GM18511 (cell line): ENCODE data around the gene SLC18A3.

Experiments used
- ATAC-seq: cut with Tn5 transposase; IDR thresholded peaks from one replicate; pipeline ENCODE4 v1.9.1; 2021; ENCODE audit warnings: mild to moderate bottlenecking, moderate library complexity; ENCODE audit not compliant: unreplicated experiment

The SLC18A3 gene

DNA sequence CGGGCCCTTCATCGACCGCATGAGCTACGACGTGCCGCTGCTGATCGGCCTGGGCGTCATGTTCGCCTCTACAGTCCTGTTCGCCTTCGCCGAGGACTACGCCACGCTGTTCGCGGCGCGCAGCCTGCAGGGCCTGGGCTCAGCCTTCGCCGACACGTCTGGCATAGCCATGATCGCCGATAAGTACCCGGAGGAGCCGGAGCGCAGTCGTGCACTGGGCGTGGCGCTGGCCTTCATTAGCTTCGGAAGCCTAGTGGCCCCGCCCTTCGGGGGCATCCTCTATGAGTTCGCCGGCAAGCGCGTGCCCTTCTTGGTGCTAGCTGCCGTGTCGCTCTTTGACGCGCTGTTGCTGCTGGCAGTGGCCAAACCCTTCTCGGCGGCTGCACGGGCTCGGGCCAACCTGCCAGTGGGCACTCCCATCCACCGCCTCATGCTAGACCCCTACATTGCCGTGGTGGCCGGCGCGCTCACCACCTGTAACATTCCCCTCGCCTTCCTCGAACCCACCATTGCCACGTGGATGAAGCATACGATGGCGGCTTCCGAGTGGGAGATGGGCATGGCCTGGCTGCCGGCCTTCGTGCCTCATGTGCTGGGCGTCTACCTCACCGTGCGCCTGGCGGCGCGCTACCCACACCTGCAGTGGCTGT, 1.2 kb downstream of the SLC18A3 start:
- no peak for ATAC-seq

DNA sequence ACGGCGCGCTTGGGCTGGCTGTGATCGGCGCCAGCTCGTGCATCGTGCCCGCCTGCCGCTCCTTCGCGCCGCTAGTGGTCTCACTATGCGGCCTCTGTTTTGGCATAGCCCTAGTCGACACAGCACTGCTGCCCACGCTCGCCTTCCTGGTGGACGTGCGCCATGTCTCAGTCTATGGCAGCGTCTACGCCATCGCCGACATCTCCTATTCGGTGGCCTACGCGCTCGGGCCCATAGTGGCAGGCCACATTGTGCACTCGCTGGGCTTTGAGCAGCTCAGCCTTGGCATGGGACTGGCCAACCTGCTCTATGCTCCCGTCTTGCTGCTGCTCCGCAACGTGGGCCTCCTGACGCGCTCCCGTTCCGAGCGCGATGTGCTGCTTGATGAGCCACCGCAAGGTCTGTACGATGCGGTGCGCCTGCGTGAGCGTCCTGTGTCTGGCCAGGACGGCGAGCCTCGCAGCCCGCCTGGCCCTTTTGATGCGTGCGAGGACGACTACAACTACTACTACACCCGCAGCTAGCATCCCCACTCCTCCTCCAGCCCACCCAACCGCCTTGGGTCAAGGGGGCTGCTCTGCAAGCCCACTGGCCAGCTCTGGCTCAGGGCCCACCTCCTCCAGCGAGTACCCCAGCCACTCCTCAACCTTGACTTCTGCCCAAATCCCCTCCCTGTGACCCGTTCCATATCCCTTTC, 1.9 kb downstream of the SLC18A3 start:
- no peak for ATAC-seq

DNA sequence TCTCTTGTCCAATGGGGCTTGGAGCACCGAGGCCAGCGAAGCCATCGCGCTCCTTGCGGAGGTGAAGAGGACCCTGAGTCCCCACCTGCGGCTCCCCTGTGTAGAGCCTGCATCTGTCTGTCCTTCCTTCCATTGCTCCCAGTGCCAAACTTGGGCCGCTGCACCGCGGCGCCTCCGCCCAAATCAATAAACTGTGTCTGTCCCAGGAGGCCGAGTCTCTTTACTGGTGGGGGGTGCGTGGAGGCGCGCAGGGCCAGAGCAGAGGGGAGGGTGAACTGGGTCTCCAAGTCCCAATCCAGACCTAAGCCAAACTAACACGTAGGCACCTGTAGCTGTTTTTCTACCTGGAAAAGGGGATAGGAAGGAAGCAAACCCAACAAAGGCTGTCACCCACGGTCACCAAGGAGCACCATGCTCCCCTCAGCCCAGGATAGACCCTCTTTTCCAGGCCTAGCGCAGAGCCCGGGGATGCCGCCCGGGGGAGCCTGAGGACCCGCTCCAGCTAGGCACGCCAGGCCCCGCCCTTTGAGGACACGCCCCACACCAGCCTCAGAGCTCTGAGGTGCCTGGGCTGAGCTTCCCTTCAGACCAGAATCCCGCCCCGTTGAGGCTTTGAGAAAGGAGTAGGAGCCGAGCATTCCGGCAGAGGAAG, 2.5 kb downstream of the SLC18A3 start:
- ATAC-seq: no peak

DNA sequence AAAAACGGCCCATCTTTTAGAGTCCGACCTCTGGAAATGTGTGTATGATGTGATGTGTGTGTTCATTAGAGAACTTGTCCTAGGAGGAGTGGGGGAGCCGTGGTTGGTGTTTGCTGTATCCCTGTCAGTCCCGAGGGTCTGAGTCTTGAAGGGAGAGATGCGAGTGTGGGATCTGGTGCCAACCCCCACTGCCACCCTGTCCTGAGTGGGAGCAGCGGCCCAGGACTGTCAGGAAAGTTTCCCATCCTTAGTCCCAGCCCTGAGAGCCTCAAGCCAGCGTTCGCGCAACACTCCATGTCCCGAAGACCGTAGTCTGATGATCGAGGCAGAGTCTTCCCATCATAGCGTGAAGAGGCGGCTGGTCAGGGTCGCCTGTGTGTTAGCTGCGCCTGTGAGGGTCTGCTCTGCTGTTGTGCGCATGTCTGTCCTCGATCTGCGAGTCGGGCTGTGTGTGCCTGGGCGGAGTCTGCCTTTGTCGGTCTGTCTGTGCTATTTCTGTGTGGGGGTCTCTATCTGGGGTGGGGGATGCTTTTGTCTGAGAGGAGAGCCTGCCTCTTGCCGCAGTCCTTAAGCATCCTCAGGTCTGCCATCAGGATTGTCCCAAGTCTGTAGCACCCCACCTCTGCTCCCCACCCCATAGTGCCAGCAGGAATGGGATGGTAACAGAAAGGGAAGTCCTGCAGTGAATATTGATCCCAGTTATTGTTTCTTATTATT, 3.2 kb downstream of the SLC18A3 start:
- no peak for ATAC-seq

DNA sequence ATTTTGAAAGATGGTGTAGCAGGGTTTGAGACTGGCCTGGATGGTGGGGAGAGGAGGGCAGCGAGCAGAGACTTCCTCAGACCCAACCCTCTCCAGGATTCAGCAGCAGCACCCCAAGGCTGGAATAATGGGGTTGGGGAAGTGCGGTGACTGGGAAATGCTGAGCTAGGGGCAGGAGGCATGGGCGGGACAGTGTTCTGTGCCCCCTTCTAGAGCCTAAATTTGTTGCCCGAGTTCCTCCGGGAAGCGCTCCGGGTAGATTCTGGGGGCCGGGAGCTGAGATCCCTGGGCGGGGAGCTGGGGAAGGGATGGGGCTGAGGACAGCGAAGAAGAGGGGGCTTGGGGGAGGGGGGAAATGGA, 3.8 kb downstream of the SLC18A3 start, which contains the start of gene CHAT:
Gene CHAT, plus strand, starts transcription at position 156 of the 360 bp plus-strand sequence. Its CDS starts 153 bp downstream, at position 309.
- ATAC-seq: no peak

DNA sequence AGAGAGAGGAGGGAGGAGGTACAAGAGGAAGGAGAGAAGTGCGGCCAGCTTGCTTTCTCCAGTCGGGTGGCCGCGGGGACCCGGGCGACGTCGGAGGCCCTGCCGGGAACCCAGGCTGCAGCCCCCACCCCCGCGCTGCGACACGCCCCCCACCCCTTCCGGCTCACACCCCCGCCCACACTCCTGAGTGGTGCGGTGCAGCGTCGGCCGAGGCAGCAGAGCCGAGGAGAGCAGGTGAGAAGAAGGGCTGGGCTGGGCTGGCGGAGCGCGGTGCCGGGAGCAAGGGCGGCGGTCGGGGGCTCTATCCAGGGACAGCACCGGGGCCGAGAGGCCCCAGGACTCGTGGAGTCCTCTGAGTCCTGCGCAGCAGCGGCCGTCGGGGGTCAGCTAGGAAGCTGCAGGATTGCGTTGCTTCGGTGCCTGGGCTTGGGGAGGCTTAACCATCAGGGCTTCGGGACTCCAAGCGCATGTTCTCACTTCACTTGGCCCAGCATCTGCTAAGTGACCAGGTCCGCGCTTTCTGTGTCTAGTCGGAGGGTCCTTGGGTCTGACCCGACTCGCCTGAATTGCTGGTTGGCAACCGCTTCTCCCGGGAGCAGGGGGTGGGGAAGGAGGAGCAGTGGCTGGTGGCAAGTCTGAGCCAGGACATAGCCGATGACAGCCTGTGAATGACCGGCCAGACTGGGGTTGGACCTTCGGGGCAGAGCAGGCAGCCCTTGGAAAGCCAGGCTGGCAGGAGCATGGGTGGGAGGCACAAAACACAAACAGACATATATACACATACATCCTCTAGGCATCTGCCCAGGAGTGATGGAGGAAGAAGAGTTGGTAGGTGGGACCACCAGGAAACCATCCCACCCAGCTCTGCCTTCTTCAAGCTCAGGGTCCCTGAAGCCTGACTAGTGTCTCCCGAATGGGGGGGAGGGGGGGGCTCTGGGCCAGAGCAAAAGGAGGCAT, 4.4 kb downstream of the SLC18A3 start:
- ATAC-seq: no peak

DNA sequence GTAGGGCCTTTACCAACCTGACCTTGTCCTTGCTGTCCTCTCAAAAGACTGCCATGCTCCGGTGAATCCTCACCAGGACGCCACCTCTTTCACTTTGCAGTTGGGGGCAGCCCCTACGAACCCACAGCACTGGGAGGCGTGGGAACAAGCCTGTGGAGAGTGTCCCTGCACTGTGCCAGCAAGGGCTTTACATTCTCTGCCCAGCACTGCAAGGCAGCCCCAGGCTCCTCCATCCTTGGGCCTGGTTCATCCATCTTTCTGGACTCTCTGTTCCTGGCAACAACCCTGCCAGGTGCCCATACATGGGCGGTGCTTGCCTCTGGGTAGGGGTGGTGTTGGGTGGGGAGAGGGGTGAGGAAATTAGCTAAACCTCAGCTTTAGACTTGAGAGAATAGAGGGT, 5.1 kb downstream of the SLC18A3 start:
- no peak for ATAC-seq

DNA sequence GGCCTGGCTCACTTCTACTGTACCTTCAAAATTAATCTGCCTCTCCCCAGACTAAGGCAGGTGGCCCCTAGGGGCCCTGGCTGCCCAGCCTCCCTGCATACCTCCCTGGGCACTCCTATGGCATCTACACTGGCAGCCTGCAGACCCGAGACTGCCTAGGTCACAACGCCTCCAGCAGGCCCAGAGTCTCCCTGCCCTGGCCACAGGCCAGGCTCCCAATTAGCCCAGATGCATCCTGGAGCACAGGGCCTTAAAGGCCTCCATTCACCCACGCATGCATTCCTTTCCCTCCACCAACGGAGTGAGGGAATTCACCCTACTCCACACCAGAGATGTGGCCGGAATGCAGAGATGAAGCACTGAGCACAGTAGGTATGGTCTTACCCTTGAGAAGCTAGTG, 5.6 kb downstream of the SLC18A3 start:
- no peak for ATAC-seq

DNA sequence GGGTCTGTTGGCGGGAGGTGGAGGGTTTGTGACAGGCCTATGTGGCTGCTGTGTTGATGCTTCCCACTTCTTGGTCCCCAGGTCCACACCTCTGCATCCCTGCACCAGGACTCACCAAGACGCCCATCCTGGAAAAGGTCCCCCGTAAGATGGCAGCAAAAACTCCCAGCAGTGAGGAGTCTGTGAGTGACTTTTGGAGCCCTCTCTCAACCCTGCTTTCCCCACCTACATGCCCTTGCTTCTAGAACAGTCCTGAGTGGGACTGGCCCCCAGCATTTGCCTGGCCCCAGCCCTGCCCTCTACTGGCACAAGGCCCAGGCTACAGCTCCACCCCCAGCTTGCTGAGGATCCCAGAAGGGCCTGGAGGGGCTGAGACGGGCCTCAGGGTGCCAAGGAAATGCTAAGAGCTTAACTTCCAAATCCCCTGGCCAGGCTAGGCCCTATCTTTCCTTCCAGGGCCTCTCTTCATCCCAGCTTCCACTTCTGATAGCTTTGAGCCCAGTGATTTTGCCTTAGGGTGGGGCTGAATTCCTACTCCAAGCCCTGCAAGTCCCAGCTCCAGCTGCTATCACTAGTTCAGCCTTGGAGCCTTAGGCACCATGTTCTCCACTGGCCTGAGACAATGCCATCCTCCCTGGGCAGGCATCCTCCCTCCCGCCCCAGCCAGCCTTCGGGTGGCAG, 6.5 kb downstream of the SLC18A3 start:
- ATAC-seq: no peak

DNA sequence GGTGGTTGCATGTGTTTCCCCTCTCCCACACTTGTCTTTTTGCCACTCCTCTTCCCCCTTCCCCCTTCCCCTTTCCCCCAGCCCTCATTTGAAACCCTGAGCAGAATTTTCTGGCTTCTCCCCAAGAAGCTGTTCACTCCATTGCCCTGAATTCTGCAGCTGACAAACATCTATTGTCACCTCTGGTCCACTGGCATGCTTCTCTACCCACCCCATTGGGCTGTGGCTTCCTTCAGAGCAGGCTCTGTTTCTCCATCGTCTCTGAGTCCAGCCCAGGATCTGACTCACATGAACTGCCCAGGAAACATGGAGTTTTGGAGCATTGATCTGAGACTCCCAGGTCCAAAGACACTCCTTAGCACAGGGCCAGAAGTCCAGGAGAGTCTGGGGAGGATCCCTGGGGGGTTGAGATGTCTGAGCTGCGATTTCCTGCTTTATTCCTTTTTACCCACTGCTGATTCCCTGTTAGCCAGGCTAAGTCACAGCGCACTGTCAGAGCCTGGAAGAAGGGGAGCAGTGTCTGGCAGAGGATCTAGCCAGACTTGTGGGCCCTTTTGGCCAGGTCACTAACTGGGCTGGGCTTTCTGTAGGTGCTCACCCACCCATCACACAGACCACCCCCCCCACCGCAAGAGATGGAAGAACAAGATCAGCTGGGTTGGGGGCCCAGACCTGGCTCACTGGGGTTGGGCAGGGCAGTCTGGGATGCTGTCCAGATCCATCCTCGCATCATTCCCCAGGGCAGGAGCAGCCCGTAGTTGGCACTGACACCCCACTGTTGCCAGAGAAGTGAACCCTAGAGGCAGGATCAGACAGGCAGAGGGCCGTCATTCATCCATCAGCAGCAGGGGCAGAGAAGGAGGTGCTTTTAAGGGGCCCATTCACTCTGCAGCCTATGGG, 7.3 kb downstream of the SLC18A3 start:
- ATAC-seq: no peak

DNA sequence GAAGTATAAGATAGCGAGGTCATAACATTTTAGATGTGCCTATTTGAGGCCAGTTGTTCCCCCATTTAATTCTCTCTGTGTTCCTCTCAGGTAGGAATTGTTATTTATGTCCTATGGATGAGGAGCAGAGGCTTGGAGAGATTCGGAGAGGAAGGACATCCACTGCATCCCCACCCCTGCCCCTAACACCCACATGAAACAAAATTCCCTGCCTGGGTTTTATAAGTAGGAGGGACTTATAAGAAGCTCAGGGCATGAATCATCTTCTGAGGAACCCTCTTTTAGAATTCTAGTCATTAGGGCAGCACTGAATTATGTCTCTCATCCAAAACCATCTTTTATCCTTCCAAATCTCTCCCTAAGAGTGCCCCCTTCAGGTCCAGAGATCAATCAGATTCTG, 8.7 kb downstream of the SLC18A3 start:
- no peak for ATAC-seq

DNA sequence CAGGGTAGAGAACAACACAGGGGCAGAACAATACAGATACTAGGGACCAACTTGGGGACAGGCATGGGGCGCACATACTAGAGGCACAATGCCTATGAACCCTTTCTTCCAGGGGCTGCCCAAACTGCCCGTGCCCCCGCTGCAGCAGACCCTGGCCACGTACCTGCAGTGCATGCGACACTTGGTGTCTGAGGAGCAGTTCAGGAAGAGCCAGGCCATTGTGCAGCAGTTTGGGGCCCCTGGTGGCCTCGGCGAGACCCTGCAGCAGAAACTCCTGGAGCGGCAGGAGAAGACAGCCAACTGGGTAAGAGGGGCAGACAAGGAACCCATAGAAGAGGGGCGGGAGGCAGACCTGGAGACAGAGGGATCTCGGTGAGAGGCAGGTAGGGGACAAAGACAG, 9.5 kb downstream of the SLC18A3 start:
- no peak for ATAC-seq

DNA sequence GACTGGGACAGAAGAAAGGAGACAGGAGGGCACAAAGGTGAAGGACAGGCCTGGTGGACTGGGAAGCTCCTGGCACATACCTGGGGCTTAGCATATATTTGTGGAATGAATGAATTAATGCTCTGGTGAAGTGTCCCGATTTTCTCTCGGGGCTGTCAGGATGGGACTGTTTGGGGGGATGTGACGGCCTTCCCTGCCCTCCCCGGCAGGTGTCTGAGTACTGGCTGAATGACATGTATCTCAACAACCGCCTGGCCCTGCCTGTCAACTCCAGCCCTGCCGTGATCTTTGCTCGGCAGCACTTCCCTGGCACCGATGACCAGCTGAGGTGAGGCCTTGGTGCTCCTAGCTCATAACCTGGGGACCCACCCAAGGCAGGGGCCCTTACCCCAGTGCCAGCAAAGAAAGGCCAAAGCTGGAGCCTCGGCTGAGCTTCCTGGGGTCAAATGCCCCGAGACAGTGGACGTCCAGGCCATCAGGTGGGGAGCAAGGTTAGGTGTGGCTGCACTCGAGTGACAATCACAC, 10.2 kb downstream of the SLC18A3 start:
- no peak for ATAC-seq

DNA sequence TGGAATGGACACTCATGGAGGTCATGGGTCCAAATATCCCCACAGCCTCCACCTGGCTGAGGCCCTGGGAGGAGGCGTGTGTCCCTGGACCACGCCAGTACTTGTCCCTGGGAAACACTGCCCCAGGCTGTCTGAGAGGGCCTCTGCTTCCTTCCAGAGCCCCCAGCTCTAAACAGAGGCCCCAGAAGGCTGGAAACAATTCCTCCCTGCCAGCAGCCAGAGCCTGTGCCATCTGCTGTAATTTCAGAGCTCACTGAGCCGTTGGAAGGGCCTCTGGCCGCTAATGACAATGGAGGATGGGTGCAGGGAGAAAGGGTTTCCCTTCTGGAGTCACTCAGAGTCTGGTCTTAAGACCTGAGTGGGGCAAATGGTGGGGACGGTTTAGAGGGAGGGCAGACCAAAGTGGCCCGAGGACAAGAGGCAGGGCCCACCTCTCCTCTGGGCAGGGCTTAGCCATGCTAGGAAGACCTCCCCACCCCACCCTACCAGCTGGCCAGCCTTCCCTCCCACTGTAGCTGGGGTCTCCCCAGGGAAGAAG, 10.8 kb downstream of the SLC18A3 start:
- ATAC-seq: no peak

DNA sequence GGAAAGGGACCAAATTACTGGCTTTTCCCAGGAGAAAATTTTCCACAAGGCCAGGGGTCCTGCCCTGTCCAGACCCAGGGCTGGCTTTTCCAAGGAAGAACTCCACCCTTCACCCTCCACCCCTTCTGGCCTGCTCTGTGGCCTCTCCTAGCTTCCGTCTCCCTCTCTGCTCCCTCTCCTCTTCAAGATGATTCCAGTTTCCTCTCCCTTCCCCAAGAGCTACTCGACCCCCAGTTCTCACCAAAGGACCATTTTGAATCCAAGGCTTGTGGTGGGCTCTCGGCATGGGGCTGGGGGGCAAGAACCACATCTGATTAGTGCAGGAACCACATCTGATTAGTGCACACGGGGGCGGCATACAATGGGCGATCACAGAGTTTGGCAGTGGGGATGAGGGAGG, 11.5 kb downstream of the SLC18A3 start:
- ATAC-seq: no peak

DNA sequence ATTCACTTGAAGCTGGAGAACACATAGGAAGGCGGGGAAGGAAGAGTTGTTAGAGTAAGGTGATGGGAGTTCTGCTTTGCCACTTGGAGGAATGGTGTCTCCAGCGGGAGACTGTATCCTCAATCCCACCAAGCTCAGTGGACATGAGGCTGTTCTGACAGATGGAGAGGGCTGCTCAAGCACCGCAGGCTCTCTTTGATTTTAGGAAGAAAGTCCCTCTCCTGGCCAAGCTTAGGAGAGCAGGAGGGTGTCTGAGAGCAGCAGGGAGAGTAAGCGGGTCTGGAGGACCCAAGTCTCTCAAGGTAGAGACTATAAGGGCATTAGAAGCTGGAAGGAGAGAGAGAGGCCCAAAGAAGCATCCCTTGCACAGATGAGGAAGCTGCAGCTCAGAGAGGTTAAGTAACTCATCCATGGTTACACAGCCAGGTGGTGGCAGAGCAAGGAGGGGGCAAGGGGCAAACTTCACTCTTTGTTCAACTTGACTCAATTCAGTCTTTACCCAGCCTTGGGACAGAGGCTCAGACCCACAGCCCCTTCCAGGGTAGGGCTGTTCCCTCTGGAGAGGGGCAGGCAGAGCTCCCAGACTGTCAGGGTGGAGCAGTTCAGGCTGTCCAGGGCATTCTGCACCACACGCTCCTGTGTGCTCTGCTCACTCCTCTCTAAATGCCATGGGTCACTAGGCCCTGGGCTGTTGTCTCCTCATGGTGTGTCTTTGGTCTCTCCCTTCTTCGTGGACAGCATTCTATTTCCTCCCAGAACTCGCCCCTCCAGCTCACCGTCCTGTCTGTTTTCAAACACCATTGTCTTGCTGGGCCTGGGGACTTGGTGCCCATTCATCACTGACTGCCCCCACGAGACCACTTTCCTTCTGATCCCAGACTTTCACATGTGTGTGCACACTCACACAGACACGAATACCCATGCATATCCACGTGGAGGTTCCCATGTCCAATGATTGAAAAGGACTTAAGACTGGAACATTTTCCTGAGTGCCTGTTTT, 12.6 kb downstream of the SLC18A3 start:
- ATAC-seq: no peak

DNA sequence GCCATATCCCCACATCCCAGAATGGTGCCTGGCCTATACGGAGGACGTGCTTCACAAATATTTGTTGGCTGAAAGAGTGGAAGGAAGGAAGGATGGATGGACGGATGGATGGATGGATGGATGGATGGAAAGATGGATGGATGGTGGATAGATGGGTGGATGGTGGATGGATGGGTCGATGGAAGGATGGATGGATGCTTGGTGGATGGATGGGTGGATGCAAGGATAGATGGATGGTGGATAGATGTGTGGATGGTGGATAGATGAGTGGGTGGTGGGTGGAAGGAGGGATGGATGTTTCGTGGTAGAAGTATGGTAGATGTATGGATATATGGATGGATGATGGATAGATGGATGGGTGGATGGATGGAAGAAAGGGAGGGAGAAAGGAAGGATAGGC, 14.5 kb downstream of the SLC18A3 start:
- ATAC-seq: no peak
